Midbrain (tissue), 1 donor: ENCODE data around the gene GAB2.
"Not testable (repeated sequence)": the region's sequence is repeated elsewhere in the genome, so short reads cannot be mapped to it uniquely, and the experiment has no call there.

Experiments used
- DNase-seq: peaks from one replicate; lab custom pipeline; 2025; lab: John Stamatoyannopoulos, UW

GAB2 gene

DNA sequence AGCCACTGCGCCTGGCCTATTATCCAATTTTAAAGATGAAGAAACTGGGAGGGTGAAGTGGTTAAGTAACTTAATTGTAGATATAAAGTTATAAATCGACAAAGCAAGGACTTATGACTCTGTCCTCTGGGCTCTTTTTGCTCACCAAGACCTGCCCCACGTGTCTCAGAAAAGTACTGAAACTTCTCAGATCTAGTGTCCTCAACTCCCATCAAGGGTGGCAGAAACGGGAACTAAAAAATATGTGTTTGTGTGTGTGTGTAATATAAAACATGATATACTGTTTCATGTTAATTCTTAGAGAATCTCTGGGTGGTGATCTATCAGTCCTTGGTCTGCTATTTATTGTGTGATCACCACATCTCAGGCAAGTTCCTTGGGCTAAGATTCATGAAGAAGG lies 104.9 kb downstream of the GAB2 start:
- DNase-seq = no peak

DNA sequence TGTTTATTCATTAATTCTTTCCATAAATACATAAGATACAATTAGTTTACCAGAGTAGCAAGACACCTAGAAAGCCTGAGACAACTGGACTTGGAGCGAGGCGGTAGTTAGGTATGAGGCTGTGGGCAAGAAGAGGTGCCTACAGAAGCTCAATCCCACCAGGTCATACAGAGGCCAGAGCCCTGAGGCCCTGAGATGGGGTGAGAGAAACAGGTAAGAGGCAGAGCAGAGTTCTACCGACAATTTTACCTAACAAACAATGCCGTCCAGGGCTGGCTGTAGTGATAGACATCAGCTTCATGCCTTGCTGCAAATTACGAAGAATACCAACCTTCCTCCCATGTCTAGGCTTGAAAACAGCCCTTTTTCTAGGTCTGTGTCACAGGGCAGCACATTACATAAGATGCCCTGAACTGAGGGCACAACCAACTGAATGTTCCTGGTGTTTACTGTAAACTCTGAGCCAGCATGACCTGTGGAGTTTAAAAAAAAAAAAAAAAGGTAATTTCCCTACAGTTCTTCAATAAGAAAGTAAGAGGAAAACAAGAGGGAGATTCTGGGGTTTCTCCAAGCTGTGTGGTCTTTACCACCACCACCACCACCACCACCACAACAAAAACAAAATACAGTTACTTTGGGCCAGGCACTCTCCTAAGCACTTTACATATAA lies 105.8 kb downstream of the GAB2 start:
- DNase-seq = no peak

- DNase-seq = no peak
Measured at GRCh38 chr11:78310500-78310909, 107.1 kb downstream of the GAB2 start.

- no peak for DNase-seq
Measured at GRCh38 chr11:78304201-78304600, 113.4 kb downstream of the GAB2 start.

GRCh38 chr11:78300108-78300839 lies 117.3 kb downstream of the GAB2 start:
- DNase-seq = no peak

DNA sequence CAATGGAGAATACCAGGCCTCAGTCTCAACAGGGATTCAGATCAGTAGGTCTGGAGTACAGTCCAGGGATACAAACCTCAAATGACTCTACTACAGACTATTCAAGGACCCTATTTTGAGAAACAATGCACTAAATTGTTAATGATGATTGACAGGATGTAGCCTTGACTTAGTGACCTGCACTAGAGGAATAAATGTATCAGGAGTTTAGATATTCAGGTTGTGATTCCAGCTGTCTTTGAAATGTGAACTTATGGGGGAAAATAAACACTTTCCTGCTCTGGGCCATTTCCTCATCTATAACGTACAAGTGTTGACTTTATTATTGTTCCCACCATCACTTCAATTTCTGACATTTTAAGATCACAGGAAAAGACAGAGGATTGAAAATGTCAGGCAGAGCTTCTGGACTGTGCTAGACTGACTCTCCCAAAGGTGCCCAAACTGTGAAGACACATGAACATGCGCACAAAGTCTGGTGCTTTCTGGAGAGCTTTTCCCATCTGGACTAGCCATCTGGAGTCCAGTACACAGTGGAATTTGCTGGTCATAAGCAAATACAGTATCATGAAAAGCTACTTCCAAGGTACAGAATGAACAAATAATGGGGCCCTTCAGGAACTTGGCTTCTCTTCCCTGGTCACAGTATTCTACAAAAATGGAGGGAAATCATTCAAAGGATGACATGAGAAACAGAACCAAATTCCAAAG lies 118.5 kb downstream of the GAB2 start:
- DNase-seq = no peak

GRCh38 chr11:78298291-78298771 lies 119.3 kb downstream of the GAB2 start:
- DNase-seq = no peak

- DNase-seq = no peak
Measured at GRCh38 chr11:78295991-78296930, 121.4 kb downstream of the GAB2 start.

DNA sequence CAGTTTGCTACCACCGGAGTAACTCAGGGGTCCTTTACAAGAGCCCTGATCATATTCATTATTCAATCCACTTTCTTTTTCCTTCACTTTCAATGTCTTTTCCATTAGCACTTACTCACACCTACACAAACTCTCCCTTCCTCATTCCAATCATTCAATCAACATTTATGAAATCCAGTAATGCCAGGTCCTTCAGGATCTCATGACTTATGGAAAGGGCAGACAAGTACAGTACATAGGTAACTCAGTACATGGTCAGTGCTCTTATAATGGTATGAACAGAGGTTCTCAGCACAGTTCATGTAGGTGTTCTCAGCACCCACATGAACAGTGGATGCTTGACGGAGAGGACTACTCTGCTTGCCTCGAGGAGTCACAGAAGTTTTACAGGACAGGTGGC lies 122.3 kb downstream of the GAB2 start:
- no peak for DNase-seq

- not testable (repeated sequence) for DNase-seq
Measured at GRCh38 chr11:78294100-78294499, 123.5 kb downstream of the GAB2 start.

DNA sequence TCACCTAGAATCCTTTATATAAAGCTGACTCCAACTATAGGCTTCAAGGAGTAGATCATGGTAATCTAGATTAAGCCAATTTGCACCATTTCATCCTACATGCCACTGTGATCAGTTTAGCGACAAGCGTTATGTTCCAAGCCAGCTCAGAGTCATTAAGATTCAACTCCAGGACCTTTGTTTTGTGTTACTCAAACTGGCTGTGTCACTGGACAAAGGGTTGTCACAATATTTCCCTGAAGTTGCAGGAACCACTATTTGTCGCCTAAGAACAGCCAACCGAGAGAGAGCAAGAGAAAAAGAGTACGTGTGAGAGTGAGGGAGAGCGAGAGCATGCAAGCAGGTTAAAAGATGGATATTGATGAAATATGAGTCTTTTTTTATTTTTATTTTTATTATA lies 124.1 kb downstream of the GAB2 start:
- no peak for DNase-seq

- no peak for DNase-seq
Measured at GRCh38 chr11:78292109-78292803, 125.4 kb downstream of the GAB2 start.

DNA sequence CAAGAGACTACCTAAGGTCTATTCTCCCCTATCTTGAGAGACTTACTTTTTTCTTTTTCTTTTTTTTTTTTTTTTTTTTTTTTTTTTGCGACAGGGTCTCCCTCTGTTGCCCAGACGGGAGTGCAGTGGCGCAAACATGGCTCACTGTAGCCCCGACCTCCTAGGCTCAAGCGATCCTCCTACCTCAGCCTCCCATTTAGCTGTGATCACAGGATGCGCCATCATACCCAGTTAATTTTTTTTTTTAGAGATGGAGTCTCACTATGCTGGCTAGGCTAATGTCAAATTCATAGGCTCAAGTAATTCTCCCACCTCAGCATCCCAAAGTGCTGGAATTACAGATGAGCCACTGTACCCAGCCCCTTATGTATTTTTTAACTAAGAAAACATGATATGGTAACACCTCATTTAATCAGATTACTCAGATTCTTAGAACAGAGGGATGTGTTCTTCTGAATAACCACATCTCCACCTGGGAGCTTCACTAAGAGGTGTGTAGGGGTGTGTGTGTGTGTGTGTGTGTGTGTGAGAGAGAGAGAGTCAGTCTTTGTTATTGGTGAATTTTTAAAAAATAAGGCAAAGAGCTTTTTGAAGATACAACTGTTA lies 126.0 kb downstream of the GAB2 start:
- DNase-seq = no peak

GRCh38 chr11:78290293-78291176 lies 127.1 kb downstream of the GAB2 start:
- DNase-seq = no peak

- no peak for DNase-seq
Measured at GRCh38 chr11:78289552-78290292, 127.9 kb downstream of the GAB2 start.

DNA sequence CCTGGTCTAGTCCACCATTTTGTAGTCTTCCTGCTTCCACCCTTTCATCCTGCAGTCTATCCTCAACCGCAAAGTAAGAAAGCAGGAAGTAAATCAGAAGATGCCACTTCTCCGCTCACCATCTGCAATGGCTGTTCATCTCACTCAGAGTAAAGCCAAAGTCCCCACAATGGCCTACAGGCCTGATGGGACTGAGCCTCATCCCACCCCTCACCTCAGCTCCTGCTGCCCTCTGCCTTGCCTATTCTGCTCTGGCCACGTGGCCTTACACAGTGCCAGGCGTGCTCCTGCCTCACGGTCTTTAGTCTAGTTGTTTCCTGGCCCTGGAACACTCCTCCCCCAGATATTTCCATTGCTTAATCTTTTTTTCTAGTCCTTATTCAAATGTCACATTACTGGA lies 133.4 kb downstream of the GAB2 start:
- no peak for DNase-seq

GRCh38 chr11:78282821-78283220 lies 134.8 kb downstream of the GAB2 start:
- DNase-seq = no peak

DNA sequence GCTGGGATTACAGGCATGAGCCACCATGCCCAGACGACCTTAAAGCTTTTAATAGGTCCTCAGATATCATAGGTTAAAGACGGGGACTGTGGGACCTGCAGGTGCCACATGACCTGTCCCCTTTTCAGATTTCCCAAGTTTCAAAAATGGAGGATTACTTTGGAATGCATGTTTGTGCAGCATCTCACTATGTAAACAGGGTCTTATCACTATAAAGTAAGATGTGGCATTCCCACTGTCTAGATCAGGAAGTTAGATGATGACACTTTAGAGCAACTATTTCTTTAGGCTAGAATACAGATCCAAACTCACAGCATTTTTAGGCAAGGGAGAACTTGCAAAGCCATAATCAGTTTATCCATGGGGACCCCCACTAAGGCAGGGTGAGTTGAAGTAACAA lies 136.1 kb downstream of the GAB2 start:
- no peak for DNase-seq
